HepG2 (cell line): ENCODE data around the gene HOXA10. TPM values are rescaled to one million over a fixed set of nuclear protein-coding genes. Genes with fewer than 3 reads are reported as not detected.

ENCODE experiments used
- ATAC-seq: fragments of 200-7000 bp; cut with Tn5 transposase; 3 replicates; pipeline ENCODE4 v1.9.1; 2020; ENCODE audit warnings: mild to moderate bottlenecking, moderate library complexity
- BruUV-seq: library from RNA; stranded (reverse); fragments of 400-500 nt; replicated peaks from 2 replicates; lab custom pipeline; 2021; lab: Mats Ljungman, UMichigan
- CTCF ChIA-PET: fragments of 300-600 bp; formaldehyde crosslinking; extraction: SDS; loops from one replicate; lab custom pipeline; 2021; ENCODE audit warnings: low total read pairs, inconsistent platforms, low intra/inter-chr PET ratio; lab: Yijun Ruan, JAX
- POLR2A ChIA-PET: fragments of 350-600 bp; sonication (Branson Sonifier 250); formaldehyde crosslinking; loops from one replicate; lab custom pipeline; 2020; ENCODE audit warnings: antibody characterized with exemption, inconsistent platforms; lab: Yijun Ruan, JAX
- DNase-seq: peaks from one replicate; pipeline ENCODE4 v3.0.0-alpha.2; 2015; ENCODE audit warnings: low spot score
- FAIRE-seq: peaks from 3 replicates; lab custom pipeline; 2011; peaks lifted over from hg19 to GRCh38; lab: Jason Lieb, UNC
- H2AFZ ChIP-seq: one replicate; pipeline ENCODE4 v1.6.1; 2011; ENCODE audit warnings: low read length, inconsistent platforms
- H3K27ac ChIP-seq: fragments of 300-600 bp; 3 replicates; pipeline ENCODE4 v1.8.0; 2011; ENCODE audit warnings: mixed run types, mild to moderate bottlenecking, mixed read lengths, low read length, inconsistent platforms; ENCODE audit not compliant: insufficient read depth; ENCODE audit errors: extremely low read length
- H3K27me3 ChIP-seq, 2 experiments: fragments of 200-600 bp in 1 of 2; 2 replicates in 1 of 2; 3 replicates in 1 of 2; pipeline versions ENCODE4 v1.6.0 to v1.8.0; 2011; ENCODE audit warnings: low read length in 2 of 2, mild to moderate bottlenecking in 2 of 2, moderate library complexity in 2 of 2, inconsistent platforms in 1 of 2; ENCODE audit not compliant: insufficient read depth in 2 of 2, control insufficient read depth in 1 of 2
- H3K36me3 ChIP-seq, 2 experiments: fragments of 200-600 bp in 1 of 2; replicated peaks in 1 of 2; 2 replicates in 1 of 2; 3 replicates in 1 of 2; pipeline versions ENCODE4 v1.5.1 to v1.8.0; 2011; ENCODE audit warnings: low read length in 2 of 2, inconsistent platforms in 1 of 2; ENCODE audit not compliant: insufficient read depth in 2 of 2, control insufficient read depth in 1 of 2
- H3K4me1 ChIP-seq: 2 replicates; pipeline ENCODE4 v1.5.1; 2012; ENCODE audit warnings: low read length, inconsistent platforms; ENCODE audit not compliant: insufficient read depth
- H3K4me2 ChIP-seq: 2 replicates; pipeline ENCODE4 v1.6.0; 2011; ENCODE audit warnings: low read depth, low read length, inconsistent platforms
- H3K4me3 ChIP-seq, 3 experiments: fragments of 200-600 bp in 1 of 3; sonication (generic), shearing (Covaris generic) in 1 of 3; replicated peaks in 1 of 3; 2 replicates each; pipeline ENCODE4 v1.5.1; 2011 to 2016; ENCODE audit warnings: low read length in 3 of 3, inconsistent platforms in 2 of 3, low read depth in 2 of 3, mild to moderate bottlenecking in 2 of 3, control low read depth in 1 of 3, mixed read lengths in 1 of 3; ENCODE audit not compliant: insufficient read depth in 1 of 3
- H3K79me2 ChIP-seq: one replicate; pipeline ENCODE4 v1.6.1; 2011; ENCODE audit warnings: low read length, inconsistent platforms; ENCODE audit not compliant: insufficient read depth
- H3K9ac ChIP-seq: 2 replicates; pipeline ENCODE4 v1.6.0; 2011; ENCODE audit warnings: mild to moderate bottlenecking, low read depth, low read length, inconsistent platforms; ENCODE audit not compliant: insufficient read depth
- H3K9me3 ChIP-seq: 2 replicates; pipeline ENCODE4 v1.5.1; 2012; ENCODE audit warnings: mild to moderate bottlenecking, low read length
- H4K20me1 ChIP-seq: 2 replicates; pipeline ENCODE4 v1.6.0; 2011; ENCODE audit warnings: inconsistent platforms, mild to moderate bottlenecking, low read length, moderate library complexity; ENCODE audit not compliant: insufficient read depth
- FOXO1 ChIP-seq: sonication (generic); formaldehyde crosslinking; IDR thresholded peaks from 2 replicates; pipeline ENCODE4 v1.4.0; 2020; ENCODE audit warnings: missing genetic modification reagents
- GPN1 ChIP-seq: sonication (generic); formaldehyde crosslinking; IDR thresholded peaks from 2 replicates; pipeline ENCODE4 v1.5.1; 2020; ENCODE audit warnings: missing genetic modification reagents, borderline replicate concordance
- MTF2 ChIP-seq: sonication (generic); formaldehyde crosslinking; IDR thresholded peaks from 2 replicates; pipeline ENCODE4 v1.5.0; 2020; ENCODE audit warnings: missing genetic modification reagents, borderline replicate concordance
- NRL ChIP-seq: sonication (generic); formaldehyde crosslinking; IDR thresholded peaks from 2 replicates; pipeline ENCODE4 v1.5.0; 2020; ENCODE audit warnings: missing genetic modification reagents, mild to moderate bottlenecking, moderate library complexity, borderline replicate concordance
- SOX6 ChIP-seq, 2 experiments: fragments of 450-650 bp in 1 of 2; sonication (generic) in 1 of 2; formaldehyde crosslinking in 1 of 2; IDR thresholded peaks; 2 replicates each; pipeline versions ENCODE4 v1.4.0 to v1.6.1; 2017 to 2020; ENCODE audit warnings: antibody characterized with exemption in 1 of 2, mild to moderate bottlenecking in 1 of 2, missing genetic modification reagents in 1 of 2
- WGBS: methylation state at CpG from one replicate; pipeline ENCODE4 v1.1.6; 2017; ENCODE audit warnings: low lambda C conversion rate; 5-methylcytosine and 5-hydroxymethylcytosine counted together
- in situ Hi-C: cut with HindIII; loops from 2 replicates; pipeline ENCODE4 v1.10.0; 2017; ENCODE audit warnings: low pct_unique_long_range_greater_than_20kb; ENCODE audit not compliant: extremely low pct_ligation_motif_present
- intact Hi-C: fragments of 100-400 bp; cut with micrococcal nuclease; formaldehyde crosslinking; loops from one replicate; pipeline ENCODE4 v1.10.0; 2022; ENCODE audit not compliant: unreplicated experiment
- polyA plus RNA-seq, 8 experiments: library from polyadenylated mRNA; depleted of rRNA in 3 of 8; stranded (reverse) in 7 of 8; unstranded in 1 of 8; fragments of >200 nt; fragmentation: Illumina TruSeq in 4 of 8; extraction: Trizol in 4 of 8; gene quantifications; 2 replicates each; pipeline versions ENCODE4 v1.2.1 to v1.2.3, GENCODE V29; 2011 to 2016; ENCODE audit warnings: low read depth in 4 of 8, missing spikeins in 1 of 8, mixed read lengths in 1 of 8; ENCODE audit not compliant: insufficient read depth in 1 of 8
- total RNA-seq, 5 experiments: library from RNA; depleted of rRNA; stranded (reverse); fragments of >200 nt; fragmentation: Illumina TruSeq; extraction: Trizol; gene quantifications; 2 replicates each; pipeline ENCODE4 v1.2.3, GENCODE V29; 2016; ENCODE audit warnings: low read depth in 1 of 5

Gene HOXA10
- total and polyA plus RNA-seq, 2 of the 13 experiments (the other 11 are each of a cell fraction or from before 2014, with no cell fraction given), result not detected

DNA sequence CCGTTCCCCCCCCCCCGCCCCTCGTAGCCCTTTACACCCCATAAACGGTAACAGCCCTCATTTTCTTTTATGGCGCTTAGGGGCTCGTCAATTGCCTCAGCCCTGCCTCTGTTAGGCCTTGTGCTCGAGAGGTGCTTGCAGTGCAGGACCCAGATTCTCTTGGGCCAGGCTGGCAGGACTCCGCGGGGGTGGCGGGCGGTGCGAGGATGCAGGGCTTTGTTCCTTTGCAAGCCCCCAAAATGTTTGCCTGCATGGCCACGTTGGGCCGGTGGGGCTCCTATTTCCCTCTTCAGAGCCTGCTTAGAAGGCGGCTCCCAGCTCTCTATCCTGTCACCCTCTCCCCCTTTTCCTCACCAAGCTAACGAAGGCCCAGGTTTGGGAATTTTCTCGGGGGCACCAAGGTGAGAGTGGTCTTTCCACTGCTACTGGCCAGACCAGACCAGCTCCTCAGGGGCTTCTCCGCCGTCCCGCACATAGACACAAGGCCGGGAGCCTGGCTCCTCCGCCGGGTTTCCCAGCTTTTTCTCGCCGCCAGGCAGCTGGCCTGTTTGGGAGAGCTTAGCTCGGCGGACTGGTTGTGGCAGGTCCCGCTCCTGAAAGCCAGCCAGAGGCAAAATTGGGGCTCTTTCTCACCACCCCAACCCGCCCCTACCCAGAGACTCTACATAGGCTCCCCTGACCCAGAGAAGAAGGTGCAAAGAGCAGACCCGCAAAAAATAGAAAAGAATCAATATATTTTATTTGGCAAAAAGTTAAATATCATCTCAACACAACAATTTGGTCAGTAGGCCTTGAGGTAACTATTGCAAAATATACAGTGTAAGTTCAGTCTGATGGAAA is 12.2 kb downstream of the HOXA10 start:
- Histone ChIP-seq H3K9ac (no peak overlapping the region), H3K4me1 (0 out of 2 replicates have a peak, but pooled peaks cover 4% of the 10 kb centered on the region), H3K4me2 (no peak overlapping the region), H2AFZ (no peak overlapping the region), H3K9me3 (no peaks in the 10 kb centered on the region), H3K27ac (no peak overlapping the region), H4K20me1 (no peaks in the 10 kb centered on the region), H3K36me3 (no peaks in the 10 kb centered on the region), H3K79me2 (no peaks in the 10 kb centered on the region), H3K27me3 (peaks cover 2 to 39% of the 10 kb centered on the region in 2 experiments), H3K4me3 (no peak overlapping the region)
- CTCF ChIA-PET, result interaction anchor here (0.7 to 1.7 kb wide), 5 partner anchors 11 to 792 kb away, joined by 5 to 13 read pairs (median 8); no protein-coding TSS in a partner anchor
- DNase-seq (no peak), ATAC-seq (no peak), FAIRE-seq (no peak)
- intact Hi-C loops (loop anchor here (1.0 to 5.0 kb wide), 2 partner anchors 480 to 793 kb away; no protein-coding TSS in a partner anchor), in situ Hi-C loops (loop anchor here (25.0 kb wide), 1 partner anchor 1075 kb away; no protein-coding TSS in a partner anchor)
- 58% methylated on average over 26 of the region's 30 CpGs for WGBS
- no TSS peak for BruUV-seq
- no peak for TF ChIP-seq GPN1 (CRISPR knock-in tag)
- no peak for TF ChIP-seq NRL
- no peak for TF ChIP-seq SOX6 (IDR thresholded peaks at IDR 0.05)
- no peak for TF ChIP-seq SOX6 (CRISPR knock-in tag; IDR thresholded peaks at IDR 0.05)
- TF ChIP-seq FOXO1 (CRISPR knock-in tag), result no peak
- no peak for TF ChIP-seq MTF2 (CRISPR knock-in tag)
- POLR2A ChIA-PET, result no interaction called here
